ENCODE measurements around the gene MPPED2. TPM values are rescaled to one million over a fixed set of nuclear protein-coding genes. Genes with fewer than 3 reads are reported as not detected.

Gene MPPED2
- total and polyA plus RNA-seq, 4 donors, result 0.11 to 5.6 (median 1.1) TPM

DNA sequence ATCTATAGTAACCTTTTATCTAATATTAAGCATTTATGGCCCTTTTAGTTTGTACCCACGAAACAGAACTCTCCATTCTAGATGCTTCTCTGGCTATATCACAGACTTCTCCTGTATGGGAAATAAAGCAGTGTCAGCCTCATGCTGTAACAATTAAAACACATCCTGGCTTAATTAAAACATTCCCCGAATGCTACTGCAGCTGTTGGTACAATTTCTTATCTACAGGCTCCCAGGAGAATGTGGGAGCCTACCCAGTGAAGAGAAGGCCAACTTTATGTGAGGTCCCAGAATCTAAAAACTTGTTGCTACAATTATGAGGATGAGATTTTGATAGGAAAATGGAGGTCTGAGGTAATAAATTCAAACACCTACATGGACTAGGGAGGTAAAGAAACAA is 83.8 kb downstream of the MPPED2 start:
- DNase-seq, result no peak
- peaks cover 0 to 17% (median 0%) of the 10 kb centered on the region in 5 donors for H3K4me1 ChIP-seq (ENCODE audit: control insufficient read depth in 5 of 5, insufficient read depth in 5 of 5, low read length in 5 of 5)
- ATAC-seq (ENCODE audit: insufficient read depth, low FRiP score), result no peak
- no peaks in the 10 kb centered on the region for H3K27me3 ChIP-seq (ENCODE audit: control insufficient read depth in 3 of 3, insufficient read depth in 3 of 3, low read length in 2 of 3)
- H3K27ac ChIP-seq (ENCODE audit: low read depth in 1 of 2, low read length in 1 of 2), result no peak overlapping the region
- H3K36me3 ChIP-seq (ENCODE audit: control insufficient read depth in 4 of 4, insufficient read depth in 4 of 4, low read length in 4 of 4), result no peaks in the 10 kb centered on the region
- TF ChIP-seq, protein P1, sequence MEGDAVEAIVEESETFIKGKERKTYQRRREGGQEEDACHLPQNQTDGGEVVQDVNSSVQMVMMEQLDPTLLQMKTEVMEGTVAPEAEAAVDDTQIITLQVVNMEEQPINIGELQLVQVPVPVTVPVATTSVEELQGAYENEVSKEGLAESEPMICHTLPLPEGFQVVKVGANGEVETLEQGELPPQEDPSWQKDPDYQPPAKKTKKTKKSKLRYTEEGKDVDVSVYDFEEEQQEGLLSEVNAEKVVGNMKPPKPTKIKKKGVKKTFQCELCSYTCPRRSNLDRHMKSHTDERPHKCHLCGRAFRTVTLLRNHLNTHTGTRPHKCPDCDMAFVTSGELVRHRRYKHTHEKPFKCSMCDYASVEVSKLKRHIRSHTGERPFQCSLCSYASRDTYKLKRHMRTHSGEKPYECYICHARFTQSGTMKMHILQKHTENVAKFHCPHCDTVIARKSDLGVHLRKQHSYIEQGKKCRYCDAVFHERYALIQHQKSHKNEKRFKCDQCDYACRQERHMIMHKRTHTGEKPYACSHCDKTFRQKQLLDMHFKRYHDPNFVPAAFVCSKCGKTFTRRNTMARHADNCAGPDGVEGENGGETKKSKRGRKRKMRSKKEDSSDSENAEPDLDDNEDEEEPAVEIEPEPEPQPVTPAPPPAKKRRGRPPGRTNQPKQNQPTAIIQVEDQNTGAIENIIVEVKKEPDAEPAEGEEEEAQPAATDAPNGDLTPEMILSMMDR (IDR thresholded peaks at IDR 0.05; ENCODE audit: control extremely low read depth, extremely low read depth), result no peak
- H3K9ac ChIP-seq (ENCODE audit: insufficient read depth in 1 of 2, low read length in 2 of 2), result no peak overlapping the region
- H3K4me3 ChIP-seq, result no peak overlapping the region
- no peaks in the 10 kb centered on the region for H3K9me3 ChIP-seq (ENCODE audit: control insufficient read depth in 4 of 4, insufficient read depth in 3 of 4, low read length in 3 of 4)
- WGBS, 2 donors, result 76 to 85% methylated on average over 2 of the region's 2 CpGs

DNA sequence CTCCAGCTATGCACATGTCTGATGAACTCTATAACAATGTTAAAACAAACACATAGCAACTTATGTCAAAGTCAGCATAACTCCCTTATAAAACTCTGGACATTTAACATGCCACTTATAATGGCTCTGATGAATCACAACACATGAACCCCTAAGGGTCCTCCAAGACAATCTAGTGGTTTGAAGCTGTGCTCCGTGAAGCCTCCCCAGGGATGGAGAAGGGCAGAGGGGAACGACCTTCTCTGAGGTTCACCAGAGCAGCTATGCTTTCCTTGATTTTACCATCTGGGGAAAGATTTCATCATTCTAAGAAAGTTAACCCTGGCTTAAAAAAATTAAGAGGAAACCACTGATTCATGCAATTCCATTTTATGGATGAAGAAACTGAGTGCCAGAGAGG is 84.4 kb downstream of the MPPED2 start:
- H3K9ac ChIP-seq (ENCODE audit: insufficient read depth in 1 of 2, low read length in 2 of 2), result no peak overlapping the region
- peaks cover 0 to 20% (median 0%) of the 10 kb centered on the region in 5 donors for H3K4me1 ChIP-seq (ENCODE audit: control insufficient read depth in 5 of 5, insufficient read depth in 5 of 5, low read length in 5 of 5)
- no peaks in the 10 kb centered on the region for H3K36me3 ChIP-seq (ENCODE audit: control insufficient read depth in 4 of 4, insufficient read depth in 4 of 4, low read length in 4 of 4)
- no peaks in the 10 kb centered on the region for H3K27me3 ChIP-seq (ENCODE audit: control insufficient read depth in 3 of 3, insufficient read depth in 3 of 3, low read length in 2 of 3)
- WGBS, 2 donors, result 90 to 91% methylated on average over 2 of the region's 2 CpGs
- TF ChIP-seq, protein P1 (IDR thresholded peaks at IDR 0.05; ENCODE audit: control extremely low read depth, extremely low read depth), result no peak
- H3K27ac ChIP-seq (ENCODE audit: low read depth in 1 of 2, low read length in 1 of 2), result no peak overlapping the region
- no peak for ATAC-seq (ENCODE audit: insufficient read depth, low FRiP score)
- H3K9me3 ChIP-seq (ENCODE audit: control insufficient read depth in 4 of 4, insufficient read depth in 3 of 4, low read length in 3 of 4), result no peaks in the 10 kb centered on the region
- DNase-seq, result no peak
- H3K4me3 ChIP-seq, result no peak overlapping the region

DNA sequence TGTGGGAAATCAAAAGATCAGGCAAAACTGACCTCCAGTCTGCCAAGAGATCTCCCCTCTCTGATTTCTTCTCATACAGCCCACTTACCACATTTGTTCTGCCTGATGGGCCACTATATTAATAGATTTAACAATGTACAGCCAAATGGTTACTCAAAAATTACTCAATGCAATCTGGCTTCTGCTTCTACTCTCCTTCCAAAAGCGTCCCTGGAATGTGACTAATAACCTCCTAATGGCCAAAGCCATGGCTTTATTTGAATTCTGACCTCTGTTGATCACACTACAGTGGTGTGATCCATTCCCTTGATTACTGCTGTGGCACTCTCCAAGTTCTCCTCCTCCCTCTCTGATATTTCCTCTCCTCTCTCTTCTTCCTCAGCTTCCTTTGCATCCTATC is 86.2 kb downstream of the MPPED2 start:
- ATAC-seq (ENCODE audit: insufficient read depth, low FRiP score) (no peak), DNase-seq (no peak)
- Histone ChIP-seq H3K36me3 (ENCODE audit: control insufficient read depth in 4 of 4, insufficient read depth in 4 of 4, low read length in 4 of 4) (no peaks in the 10 kb centered on the region), H3K27me3 (ENCODE audit: control insufficient read depth in 3 of 3, insufficient read depth in 3 of 3, low read length in 2 of 3) (no peaks in the 10 kb centered on the region), H3K9me3 (ENCODE audit: control insufficient read depth in 4 of 4, insufficient read depth in 3 of 4, low read length in 3 of 4) (no peaks in the 10 kb centered on the region), H3K4me3 (no peak overlapping the region), H3K9ac (ENCODE audit: insufficient read depth in 1 of 2, low read length in 2 of 2) (no peak overlapping the region), H3K27ac (ENCODE audit: low read depth in 1 of 2, low read length in 1 of 2) (no peak overlapping the region), H3K4me1 (ENCODE audit: control insufficient read depth in 5 of 5, insufficient read depth in 5 of 5, low read length in 5 of 5) (peaks cover 0 to 20% (median 0%) of the 10 kb centered on the region in 5 donors)
- TF ChIP-seq, protein P1 (IDR thresholded peaks at IDR 0.05; ENCODE audit: control extremely low read depth, extremely low read depth), result no peak
- WGBS, 2 donors, result 60 to 77% methylated on average over 1 of the region's 1 CpG

DNA sequence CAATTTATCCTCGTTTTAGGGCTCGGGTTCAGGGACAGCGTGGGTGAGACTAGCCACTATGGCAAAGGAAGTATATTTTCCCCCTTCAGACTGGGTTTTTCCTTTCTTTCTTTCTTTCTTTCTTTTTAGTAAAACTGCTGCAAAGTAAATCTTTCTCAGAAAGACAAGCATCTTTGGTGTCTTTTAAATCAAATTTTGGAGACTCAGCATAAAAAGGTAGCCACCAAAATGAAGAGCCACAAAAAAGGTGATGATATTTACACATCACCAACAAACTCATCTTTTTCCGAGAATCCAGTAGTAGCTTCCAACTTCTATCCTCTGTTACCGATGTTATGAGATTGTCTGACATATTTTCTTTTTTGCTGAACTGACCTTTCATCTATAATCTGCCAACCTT is 88.6 kb downstream of the MPPED2 start:
- DNase-seq (no peak), ATAC-seq (ENCODE audit: insufficient read depth, low FRiP score) (no peak)
- H3K27ac ChIP-seq (ENCODE audit: low read depth in 1 of 2, low read length in 1 of 2), result no peak overlapping the region
- TF ChIP-seq, protein P1 (IDR thresholded peaks at IDR 0.05; ENCODE audit: control extremely low read depth, extremely low read depth), result no peak
- WGBS, 2 donors, result 85 to 90% methylated on average over 5 of the region's 5 CpGs
- no peaks in the 10 kb centered on the region for H3K27me3 ChIP-seq (ENCODE audit: control insufficient read depth in 3 of 3, insufficient read depth in 3 of 3, low read length in 2 of 3)
- H3K4me1 ChIP-seq (ENCODE audit: control insufficient read depth in 5 of 5, insufficient read depth in 5 of 5, low read length in 5 of 5), result peaks cover 0 to 11% (median 0%) of the 10 kb centered on the region in 5 donors
- no peaks in the 10 kb centered on the region for H3K9me3 ChIP-seq (ENCODE audit: control insufficient read depth in 4 of 4, insufficient read depth in 3 of 4, low read length in 3 of 4)
- no peaks in the 10 kb centered on the region for H3K36me3 ChIP-seq (ENCODE audit: control insufficient read depth in 4 of 4, insufficient read depth in 4 of 4, low read length in 4 of 4)
- no peak overlapping the region for H3K9ac ChIP-seq (ENCODE audit: insufficient read depth in 1 of 2, low read length in 2 of 2)
- H3K4me3 ChIP-seq, result no peak overlapping the region

Measured in lung (tissue), 12 donors.